Hepatocyte (in vitro differentiated cells): ENCODE results near the gene TAF12.

Experiments
- EZH2 ChIP-seq: fragments of 200-600 bp; sonication (generic); IDR thresholded peaks from 2 replicates; pipeline ENCODE4 v1.6.1; 2016; ENCODE audit warnings: antibody characterized with exemption, mild to moderate bottlenecking, borderline replicate concordance
- EZH2phosphoT487 ChIP-seq: fragments of 200-600 bp; sonication (generic); IDR thresholded peaks from one replicate; pipeline ENCODE4 v1.6.1; 2018; ENCODE audit warnings: antibody characterized with exemption, mild to moderate bottlenecking, low read depth, moderate library complexity; ENCODE audit not compliant: unreplicated experiment, severe bottlenecking
- TF ChIP-seq, protein P1 (sequence below): fragments of 200-600 bp; sonication (generic); IDR thresholded peaks from 2 replicates; pipeline ENCODE4 v1.5.1; 2016; ENCODE audit warnings: antibody characterized with exemption, mild to moderate bottlenecking; ENCODE audit not compliant: poor library complexity

DNA sequence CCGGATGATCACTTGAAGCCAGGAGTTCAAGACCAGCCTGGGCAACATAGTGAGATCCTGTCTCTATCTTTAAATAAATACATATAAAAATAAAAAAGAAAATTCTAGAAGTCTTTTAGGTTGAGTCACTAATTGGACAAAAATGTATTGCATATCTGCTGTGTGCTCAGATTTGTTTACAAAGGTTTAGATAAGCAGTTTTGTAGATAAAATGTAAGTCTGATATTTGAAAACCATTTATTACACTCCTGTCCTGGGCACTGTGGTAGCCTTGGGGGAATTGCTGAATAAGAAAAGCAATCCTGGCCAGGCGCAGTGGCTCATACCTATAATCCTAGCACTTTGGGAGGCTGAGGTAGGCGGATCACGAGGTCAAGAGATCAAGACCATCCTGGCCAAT is 37.3 kb upstream of the TAF12 start:
- TF ChIP-seq, protein P1, sequence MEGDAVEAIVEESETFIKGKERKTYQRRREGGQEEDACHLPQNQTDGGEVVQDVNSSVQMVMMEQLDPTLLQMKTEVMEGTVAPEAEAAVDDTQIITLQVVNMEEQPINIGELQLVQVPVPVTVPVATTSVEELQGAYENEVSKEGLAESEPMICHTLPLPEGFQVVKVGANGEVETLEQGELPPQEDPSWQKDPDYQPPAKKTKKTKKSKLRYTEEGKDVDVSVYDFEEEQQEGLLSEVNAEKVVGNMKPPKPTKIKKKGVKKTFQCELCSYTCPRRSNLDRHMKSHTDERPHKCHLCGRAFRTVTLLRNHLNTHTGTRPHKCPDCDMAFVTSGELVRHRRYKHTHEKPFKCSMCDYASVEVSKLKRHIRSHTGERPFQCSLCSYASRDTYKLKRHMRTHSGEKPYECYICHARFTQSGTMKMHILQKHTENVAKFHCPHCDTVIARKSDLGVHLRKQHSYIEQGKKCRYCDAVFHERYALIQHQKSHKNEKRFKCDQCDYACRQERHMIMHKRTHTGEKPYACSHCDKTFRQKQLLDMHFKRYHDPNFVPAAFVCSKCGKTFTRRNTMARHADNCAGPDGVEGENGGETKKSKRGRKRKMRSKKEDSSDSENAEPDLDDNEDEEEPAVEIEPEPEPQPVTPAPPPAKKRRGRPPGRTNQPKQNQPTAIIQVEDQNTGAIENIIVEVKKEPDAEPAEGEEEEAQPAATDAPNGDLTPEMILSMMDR: no peak
- no peak for TF ChIP-seq EZH2
- no peak for TF ChIP-seq EZH2phosphoT487
